Upper lobe of left lung (tissue), 6 donors: ENCODE data around the gene SLF2. TPM values are rescaled to one million over a fixed set of nuclear protein-coding genes. Genes with fewer than 3 reads are reported as not detected.
A peak's percentile ranks its signal among the peaks of the same experiment; 100 is the strongest.

ENCODE experiments used
- ATAC-seq, 2 donors: fragments of 200-7000 bp; cut with Tn5 transposase; one replicate each; pipeline ENCODE4 v1.9.1; 2022; ENCODE audit warnings: mild to moderate bottlenecking in 2 of 2, moderate library complexity in 2 of 2; ENCODE audit not compliant: low FRiP score in 2 of 2
- DNase-seq, 2 donors: peaks; one replicate each; pipeline ENCODE4 v3.0.0-alpha.2; 2019 to 2020
- H3K27ac ChIP-seq, 4 donors: fragments of 200-600 bp; sonication (generic); one replicate each; pipeline ENCODE4 v1.5.1; 2016 to 2019
- H3K27me3 ChIP-seq, 4 donors: fragments of 200-600 bp; sonication (generic); one replicate each; pipeline ENCODE4 v1.5.1; 2017 to 2019
- H3K36me3 ChIP-seq, 4 donors: fragments of 200-600 bp; sonication (generic); one replicate each; pipeline ENCODE4 v1.5.1; 2016 to 2019
- H3K4me1 ChIP-seq, 4 donors: fragments of 200-600 bp; sonication (generic); one replicate each; pipeline ENCODE4 v1.5.1; 2018 to 2019
- H3K4me3 ChIP-seq, 4 donors: fragments of 200-600 bp; sonication (generic); one replicate each; pipeline ENCODE4 v1.5.1; 2017 to 2019; ENCODE audit warnings: mild to moderate bottlenecking in 2 of 4, moderate library complexity in 1 of 4
- H3K9me3 ChIP-seq, 4 donors: fragments of 200-600 bp; sonication (generic); one replicate each; pipeline ENCODE4 v1.5.1; 2018 to 2019
- CTCF ChIP-seq, 6 experiments: fragments of 450-650 bp in 4 of 6; fragments of 200-600 bp in 2 of 6; sonication (generic) in 2 of 6; IDR thresholded peaks; one replicate each; pipeline ENCODE4 v1.5.1; 2016 to 2019; ENCODE audit warnings: antibody characterized with exemption in 6 of 6
- EP300 ChIP-seq, 4 donors: sonication (generic); formaldehyde crosslinking; IDR thresholded peaks; one replicate each; pipeline ENCODE4 v1.5.1; 2017; ENCODE audit warnings: antibody characterized with exemption in 4 of 4, control low read depth in 2 of 4
- POLR2A ChIP-seq, 4 donors: fragments of 450-650 bp; IDR thresholded peaks; one replicate each; pipeline ENCODE4 v1.5.1; 2016 to 2017; ENCODE audit warnings: antibody characterized with exemption in 4 of 4, mild to moderate bottlenecking in 2 of 4
- POLR2AphosphoS5 ChIP-seq, 2 donors: sonication (generic); formaldehyde crosslinking; IDR thresholded peaks; one replicate each; pipeline ENCODE4 v1.5.1; 2017; ENCODE audit warnings: antibody characterized with exemption in 2 of 2
- WGBS, 2 donors: methylation state at CpG; one replicate each; pipeline ENCODE4 v1.1.5; 2017 to 2018; 5-methylcytosine and 5-hydroxymethylcytosine counted together
- small RNA-seq, 4 donors: library from RNA; depleted of rRNA; stranded (forward); fragments of <200 nt; gene quantifications; one replicate each; pipeline ENCODE3, GENCODE V24; 2016
- total RNA-seq, 6 donors: library from RNA; depleted of rRNA in 4 of 6; stranded (reverse); fragments of >200 nt in 4 of 6; gene quantifications; one replicate each; pipeline versions ENCODE4 v1.1.0 to v1.2.1, GENCODE V29; 2016 to 2021
- donor health status: DM: no; HTN: no; CAD: no; lungs with moderate emphysema.
- donor health status: DM: no; HTN: yes; CAD: no; lungs with severe emphysema.

SLF2 gene
- total RNA-seq, 6 donors from 2014 or later, result 13.4 to 60.8 (median 28.2) TPM

- 45 to 50% methylated on average over 9 of the region's 9 CpGs for WGBS, 2 donors
- H3K27me3 ChIP-seq, result peaks cover 0 to 3% (median 0%) of the 10 kb centered on the region in 4 donors
- no peak overlapping the region for H3K4me3 ChIP-seq
- no peak for TF ChIP-seq POLR2A (IDR thresholded peaks at IDR 0.05)
- no peak for TF ChIP-seq CTCF (IDR thresholded peaks at IDR 0.05)
- TF ChIP-seq EP300 (IDR thresholded peaks at IDR 0.05), result no peak
- TF ChIP-seq POLR2AphosphoS5 (IDR thresholded peaks at IDR 0.05), result no peak
- no peaks in the 10 kb centered on the region for H3K36me3 ChIP-seq
- H3K4me1 ChIP-seq, result peaks cover 10 to 25% (median 21%) of the 10 kb centered on the region in 4 donors
- DNase-seq (no peak), ATAC-seq (no peak)
- H3K9me3 ChIP-seq, result no peaks in the 10 kb centered on the region
- H3K27ac ChIP-seq, result peak overlapping the region in 3 of 4 donors; percentile 57 to 77 (median 58)
These were observed 100.6 kb downstream of the SLF2 start for GRCh38 chr10:101013365-101013825.

GRCh38 chr10:101014230-101014884 is 101.6 kb downstream of the SLF2 start:
- ATAC-seq, result peak; percentile 82 to 85
- peak; percentile 82 to 95 for DNase-seq
- no peaks in the 10 kb centered on the region for H3K9me3 ChIP-seq
- H3K27me3 ChIP-seq, result peaks cover 0 to 5% (median 2%) of the 10 kb centered on the region in 4 donors
- H3K27ac ChIP-seq, result no peak overlapping the region
- H3K4me1 ChIP-seq, result peaks cover 18 to 33% (median 28%) of the 10 kb centered on the region in 4 donors
- WGBS, 2 donors, result 11 to 18% methylated on average over 10 to 11 of the region's 11 CpGs
- no peaks in the 10 kb centered on the region for H3K36me3 ChIP-seq
- H3K4me3 ChIP-seq, result no peak overlapping the region
- TF ChIP-seq POLR2A (IDR thresholded peaks at IDR 0.05) (no peak), POLR2AphosphoS5 (IDR thresholded peaks at IDR 0.05) (no peak), EP300 (IDR thresholded peaks at IDR 0.05) (no peak), CTCF (IDR thresholded peaks at IDR 0.05) (peak; percentile 87 to 96 (median 92))

Small RNAs within 50 kb of the gene (small RNA-seq; reads per million reads assigned to genes)
- gene MIR608 (0 reads per million in 4 donors), gene RF00019 (0 reads per million in 4 donors)

Other genes with a start within 250 kb of the SLF2 start
- gene PAX2, start 167.4 kb upstream of the SLF2 start, total RNA-seq, result under 1 TPM in 1 of 6 donors, not detected in 5; 0.07 TPM
- 10 to 100 TPM in 2 of 6 donors, 1 to 10 TPM in 4; 5.4 to 20.4 (median 8.5) TPM for gene SEMA4G, start 56.5 kb downstream of the SLF2 start, total RNA-seq
- gene MRPL43, start 74.5 kb downstream of the SLF2 start, total RNA-seq, result 10 to 100 TPM; 40.2 to 72.1 (median 63.5) TPM
- gene TWNK, start 74.6 kb downstream of the SLF2 start, total RNA-seq, result 1 to 10 TPM; 2.6 to 9.1 (median 5.8) TPM
- gene LZTS2, start 86.8 kb downstream of the SLF2 start, total RNA-seq, result 100 to 1,000 TPM in 2 of 6 donors, 10 to 100 TPM in 4; 42.5 to 105 (median 60.1) TPM
- 1 to 10 TPM in 5 of 6 donors, under 1 TPM in 1; 0.39 to 2.4 (median 1.7) TPM for gene PDZD7, start 118.2 kb downstream of the SLF2 start, total RNA-seq
- 100 to 1,000 TPM in 3 of 6 donors, 10 to 100 TPM in 3; 59.6 to 360 (median 100) TPM for gene SFXN3, start 118.3 kb downstream of the SLF2 start, total RNA-seq
- 10 to 100 TPM in 3 of 6 donors, 1 to 10 TPM in 3; 3.8 to 11.9 (median 9.8) TPM for gene KAZALD1, start 149.0 kb downstream of the SLF2 start, total RNA-seq
- gene TLX1, start 218.3 kb downstream of the SLF2 start, total RNA-seq, result not detected